GM19328 (cell line): ENCODE data around the gene FAM161B.
A peak's percentile ranks its signal among the peaks of the same experiment; 100 is the strongest.
"Not testable (repeated sequence)": the region's sequence is repeated elsewhere in the genome, so short reads cannot be mapped to it uniquely, and the experiment has no call there.

Experiments
- ATAC-seq: cut with Tn5 transposase; IDR thresholded peaks from one replicate; pipeline ENCODE4 v1.9.1; 2021; ENCODE audit warnings: mild to moderate bottlenecking, moderate library complexity; ENCODE audit not compliant: unreplicated experiment

FAM161B gene, protein sequence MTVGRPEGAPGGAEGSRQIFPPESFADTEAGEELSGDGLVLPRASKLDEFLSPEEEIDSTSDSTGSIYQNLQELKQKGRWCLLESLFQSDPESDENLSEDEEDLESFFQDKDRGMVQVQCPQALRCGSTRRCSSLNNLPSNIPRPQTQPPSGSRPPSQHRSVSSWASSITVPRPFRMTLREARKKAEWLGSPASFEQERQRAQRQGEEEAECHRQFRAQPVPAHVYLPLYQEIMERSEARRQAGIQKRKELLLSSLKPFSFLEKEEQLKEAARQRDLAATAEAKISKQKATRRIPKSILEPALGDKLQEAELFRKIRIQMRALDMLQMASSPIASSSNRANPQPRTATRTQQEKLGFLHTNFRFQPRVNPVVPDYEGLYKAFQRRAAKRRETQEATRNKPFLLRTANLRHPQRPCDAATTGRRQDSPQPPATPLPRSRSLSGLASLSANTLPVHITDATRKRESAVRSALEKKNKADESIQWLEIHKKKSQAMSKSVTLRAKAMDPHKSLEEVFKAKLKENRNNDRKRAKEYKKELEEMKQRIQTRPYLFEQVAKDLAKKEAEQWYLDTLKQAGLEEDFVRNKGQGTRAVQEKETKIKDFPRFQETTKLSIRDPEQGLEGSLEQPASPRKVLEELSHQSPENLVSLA

GRCh38 chr14:73949752-73950734 lies at the start of gene FAM161B, which contains the start of gene COQ6:
TSS of gene FAM161B (minus strand) at chr14:73950094. CDS start at chr14:73950026, 68 bp downstream.
TSS of gene COQ6 (plus strand) at chr14:73950302. CDS start at chr14:73950333, 31 bp downstream.
- peak; percentile 94 for ATAC-seq

DNA sequence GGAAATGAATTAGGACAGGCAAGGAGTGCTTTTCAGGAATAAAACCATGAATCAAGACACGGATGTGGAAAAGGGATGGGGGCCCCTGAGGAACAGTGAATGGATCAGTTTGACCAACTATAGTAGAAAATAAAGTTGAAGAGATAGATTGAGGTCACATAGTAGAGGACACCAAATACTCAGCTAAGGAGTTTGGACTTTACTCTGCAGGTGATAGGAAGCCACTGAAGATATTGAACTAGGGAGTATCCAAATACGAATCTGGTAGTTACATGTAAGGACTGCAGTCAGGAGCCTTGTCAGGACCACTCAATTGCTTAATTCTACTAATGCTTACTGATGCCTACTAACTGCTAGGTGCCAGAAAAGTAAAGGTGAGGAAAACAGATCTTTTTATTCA lies 48.8 kb upstream of the FAM161B start:
- ATAC-seq, result no peak

GRCh38 chr14:73997944-73998447 lies 48.1 kb upstream of the FAM161B start:
- ATAC-seq, result no peak

DNA sequence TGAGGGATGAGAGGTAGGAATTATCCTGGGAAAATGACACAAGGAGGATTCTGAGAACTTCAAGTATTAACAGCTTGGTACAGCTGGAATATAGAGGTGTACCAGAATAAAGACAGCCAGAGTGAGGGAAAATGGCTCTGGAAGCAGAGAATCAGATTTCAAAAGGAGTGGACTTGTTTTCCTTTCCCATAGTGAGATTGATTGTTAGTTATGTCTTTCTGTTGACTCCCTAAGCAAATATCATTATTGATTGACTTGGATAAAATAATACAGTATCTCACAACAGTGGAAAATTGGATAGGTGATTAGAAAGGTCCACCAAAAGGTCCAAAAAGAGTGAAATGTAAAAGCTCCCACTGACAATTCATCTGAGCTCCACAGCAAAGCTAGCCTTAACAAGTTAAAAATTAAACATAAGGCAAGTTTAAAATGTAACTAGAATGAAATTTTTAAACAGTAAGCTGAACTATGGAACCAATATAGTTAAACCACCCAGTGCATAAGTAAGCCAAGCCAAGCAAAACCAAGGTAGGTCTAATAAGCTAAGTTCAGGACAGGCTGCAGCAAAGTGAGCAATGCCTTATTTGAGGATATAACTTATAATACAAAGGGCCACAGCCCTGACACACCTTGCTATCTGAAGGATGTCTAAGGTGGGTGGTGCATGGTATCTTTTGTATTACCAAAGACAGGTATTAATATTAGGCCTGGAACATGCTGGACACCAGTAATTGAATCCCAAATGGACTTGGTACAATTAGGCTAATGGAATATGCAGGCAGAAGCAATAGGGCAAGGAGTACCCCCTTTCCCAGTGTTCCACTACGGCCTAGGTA lies 47.4 kb upstream of the FAM161B start:
- ATAC-seq, result no peak

- ATAC-seq, result no peak
Observed at GRCh38 chr14:73996731-73997107, 46.8 kb upstream of the FAM161B start.

GRCh38 chr14:73995977-73996378 lies 46.1 kb upstream of the FAM161B start:
- no peak for ATAC-seq

GRCh38 chr14:73994926-73995325 lies 45.0 kb upstream of the FAM161B start:
- not testable (repeated sequence) for ATAC-seq

GRCh38 chr14:73991092-73991491 lies 41.2 kb upstream of the FAM161B start:
- no peak for ATAC-seq

GRCh38 chr14:73988656-73989055 lies 38.8 kb upstream of the FAM161B start:
- ATAC-seq, result not testable (repeated sequence)

DNA sequence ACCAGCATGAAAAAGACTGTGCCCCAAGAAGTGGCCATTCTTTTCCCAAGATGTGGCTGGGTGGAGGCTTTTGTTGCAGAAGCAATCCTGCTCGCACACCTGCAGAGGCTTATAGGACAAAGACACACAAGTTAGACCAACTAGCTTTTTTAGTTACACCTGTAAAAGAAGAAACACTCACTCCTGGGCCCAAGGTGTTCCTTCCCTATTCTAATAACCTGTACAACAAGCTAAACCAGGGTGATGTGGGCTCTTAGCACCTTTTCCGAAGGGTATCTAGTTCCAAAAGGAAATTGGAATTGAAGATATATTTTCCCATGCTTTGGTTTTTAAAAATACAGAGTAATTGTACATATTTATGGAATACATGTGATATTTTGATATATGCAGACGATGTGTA lies 38.2 kb upstream of the FAM161B start:
- no peak for ATAC-seq

DNA sequence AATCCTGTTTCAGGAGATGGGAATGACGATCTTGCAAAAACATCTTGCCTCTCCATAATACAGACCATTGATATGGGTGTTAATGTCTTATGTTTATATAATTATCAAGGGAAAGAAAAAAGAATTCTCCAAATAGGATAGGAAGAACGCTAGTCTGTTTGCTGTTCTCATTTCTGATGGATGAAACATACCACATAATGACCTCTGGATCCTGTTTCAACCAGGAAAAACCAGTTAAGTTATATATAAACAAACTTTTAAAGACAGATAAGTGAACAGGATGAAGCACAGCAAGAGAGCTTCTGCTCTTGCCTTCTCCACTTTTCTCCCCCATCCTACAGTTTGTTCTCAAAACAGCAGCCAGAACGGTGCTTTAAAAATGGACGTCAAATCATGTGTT lies 28.0 kb upstream of the FAM161B start:
- ATAC-seq, result no peak

- no peak for ATAC-seq
Observed at GRCh38 chr14:73976125-73976524, 26.2 kb upstream of the FAM161B start.

GRCh38 chr14:73973497-73973896 lies 23.6 kb upstream of the FAM161B start:
- ATAC-seq, result no peak

GRCh38 chr14:73968885-73969284 lies 19.0 kb upstream of the FAM161B start:
- no peak for ATAC-seq

- no peak for ATAC-seq
Observed at GRCh38 chr14:73965216-73965615, 15.3 kb upstream of the FAM161B start.

- ATAC-seq, result no peak
Observed at GRCh38 chr14:73961192-73961591, 11.3 kb upstream of the FAM161B start.

DNA sequence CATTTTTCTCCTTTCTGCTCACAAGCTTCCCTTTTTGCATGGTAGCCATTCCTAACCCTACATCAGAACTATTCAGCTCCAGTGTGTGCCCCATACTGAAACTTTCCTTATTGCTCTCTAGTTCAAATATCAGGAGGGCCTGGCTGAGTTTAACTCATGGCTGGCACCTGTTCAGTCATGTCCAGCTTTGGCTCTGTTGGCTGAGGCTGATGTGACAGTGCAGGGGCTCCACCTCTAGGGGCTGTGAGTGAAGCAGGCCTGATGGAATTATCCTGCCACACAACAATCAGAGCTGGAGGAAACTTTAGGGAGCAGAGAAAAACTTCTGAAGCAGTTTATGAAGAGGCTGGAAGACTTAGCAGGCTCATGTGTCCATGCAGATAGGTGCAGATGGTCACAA lies 8.7 kb upstream of the FAM161B start:
- ATAC-seq, result no peak

GRCh38 chr14:73955674-73956073 lies 5.8 kb upstream of the FAM161B start:
- ATAC-seq, result no peak

DNA sequence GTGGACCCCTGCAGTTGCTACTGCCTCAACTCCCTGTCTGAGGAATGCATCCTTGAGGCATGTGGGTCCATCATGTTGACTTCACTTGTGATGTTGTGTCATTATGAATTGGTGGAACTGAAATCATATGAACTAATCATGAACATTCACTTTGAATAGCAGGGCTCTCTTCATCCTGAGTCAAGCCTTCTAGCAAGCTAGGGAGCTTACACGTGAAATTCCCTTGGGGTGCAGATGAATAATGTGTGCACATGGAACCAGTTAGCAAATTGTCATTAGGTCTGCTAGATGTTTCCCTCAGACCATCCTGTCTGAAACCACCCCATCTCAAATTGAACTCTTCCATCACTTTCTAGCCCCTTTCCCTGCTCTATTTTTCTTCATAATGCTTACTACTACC lies 3.8 kb upstream of the FAM161B start:
- ATAC-seq, result no peak

DNA sequence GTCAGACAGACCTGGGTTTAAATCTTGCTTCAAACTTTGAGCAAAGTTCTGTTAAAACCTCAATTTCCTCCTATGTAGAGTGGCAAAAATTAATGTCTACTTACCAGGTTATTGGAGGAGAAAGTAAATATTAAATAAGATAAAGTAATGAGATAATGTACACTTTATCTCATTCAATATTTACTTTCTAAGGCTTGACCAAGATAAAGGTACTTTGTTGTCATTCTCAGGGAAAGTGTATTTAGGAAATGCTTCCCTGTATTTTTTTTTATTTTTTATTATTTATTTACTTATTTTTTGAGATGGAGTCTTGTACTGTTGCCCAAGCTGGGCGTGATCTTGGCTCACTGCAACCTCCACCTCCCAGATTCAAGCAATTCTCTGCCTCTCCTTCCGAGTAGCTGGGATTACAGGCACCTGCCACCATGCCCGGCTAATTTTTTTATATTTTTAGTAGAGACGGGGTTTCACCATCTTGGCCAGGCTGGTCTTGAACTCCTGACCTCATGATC lies 4.7 kb downstream of the FAM161B start:
- ATAC-seq, result no peak
